ENCODE results near the gene JMJD7. TPM values are rescaled to one million over a fixed set of nuclear protein-coding genes. Genes with fewer than 3 reads are reported as not detected.
"Not testable (repeated sequence)": the region's sequence is repeated elsewhere in the genome, so short reads cannot be mapped to it uniquely, and the experiment has no call there.

Gene JMJD7
- polyA plus RNA-seq, 1 donor = 7.7 TPM

GRCh38 chr15:41822471-41822870 is 5.4 kb upstream of the JMJD7 start:
- DNase-seq (ENCODE audit: low read depth) = no peak

GRCh38 chr15:41822957-41823356 is 4.9 kb upstream of the JMJD7 start:
- no peak for DNase-seq (ENCODE audit: low read depth)

GRCh38 chr15:41823502-41823901 is 4.4 kb upstream of the JMJD7 start:
- no peak for DNase-seq (ENCODE audit: low read depth)

GRCh38 chr15:41824062-41824745 is 3.7 kb upstream of the JMJD7 start:
- DNase-seq (ENCODE audit: low read depth) = no peak

- DNase-seq (ENCODE audit: low read depth) = no peak
Measured at GRCh38 chr15:41825145-41825544, 2.7 kb upstream of the JMJD7 start.

GRCh38 chr15:41825572-41826535 is 2.0 kb upstream of the JMJD7 start:
- DNase-seq (ENCODE audit: low read depth) = no peak

- DNase-seq (ENCODE audit: low read depth) = no peak
Measured at GRCh38 chr15:41827290-41827879, 507 bp upstream of the JMJD7 start.

GRCh38 chr15:41828807-41829141 is 882 bp downstream of the JMJD7 start:
- no peak for DNase-seq (ENCODE audit: low read depth)

- no peak for DNase-seq (ENCODE audit: low read depth)
Measured at GRCh38 chr15:41829959-41830646, 2.2 kb downstream of the JMJD7 start.

GRCh38 chr15:41831291-41831690 is 3.4 kb downstream of the JMJD7 start:
- not testable (repeated sequence) for DNase-seq (ENCODE audit: low read depth)

- no peak for DNase-seq (ENCODE audit: low read depth)
Measured at GRCh38 chr15:41832208-41832607, 4.3 kb downstream of the JMJD7 start.

- DNase-seq (ENCODE audit: low read depth) = no peak
Measured at GRCh38 chr15:41832875-41833274, 5.0 kb downstream of the JMJD7 start.

GRCh38 chr15:41834096-41834495 is 6.2 kb downstream of the JMJD7 start:
- no peak for DNase-seq (ENCODE audit: low read depth)

- DNase-seq (ENCODE audit: low read depth) = no peak
Measured at GRCh38 chr15:41836073-41836472, 8.2 kb downstream of the JMJD7 start.

GRCh38 chr15:41836713-41837454 is 9.0 kb downstream of the JMJD7 start:
- no peak for DNase-seq (ENCODE audit: low read depth)

GRCh38 chr15:41838400-41838897 is 10.6 kb downstream of the JMJD7 start, which contains the start of gene PLA2G4B:
Gene PLA2G4B, plus strand, starts transcription at chr15:41838847. Its CDS starts 67 bp downstream, at chr15:41838914.
- DNase-seq (ENCODE audit: low read depth) = no peak

- DNase-seq (ENCODE audit: low read depth) = no peak
Measured at GRCh38 chr15:41839781-41840491, 12.0 kb downstream of the JMJD7 start.

GRCh38 chr15:41840673-41841072 is 12.8 kb downstream of the JMJD7 start:
- no peak for DNase-seq (ENCODE audit: low read depth)

- no peak for DNase-seq (ENCODE audit: low read depth)
Measured at GRCh38 chr15:41841131-41841530, 13.2 kb downstream of the JMJD7 start.

GRCh38 chr15:41842229-41842628 is 14.3 kb downstream of the JMJD7 start:
- no peak for DNase-seq (ENCODE audit: low read depth)
